CD1c-positive myeloid dendritic cell (primary cell): Measurements from ENCODE around the gene PCDHA10.

ENCODE experiments used
- DNase-seq: peaks from one replicate; pipeline ENCODE4 v3.0.0-alpha.2; 2016; ENCODE audit errors: extremely low spot score

PCDHA10 gene

GRCh38 chr5:140883927-140884697, 28.4 kb downstream of the PCDHA10 start:
- DNase-seq: no peak

- no peak for DNase-seq
Measured at GRCh38 chr5:140916325-140916724, 60.6 kb downstream of the PCDHA10 start.
